Stimulated activated CD8-positive, alpha-beta memory T cell treated with anti-CD3 and anti-CD28 coated beads, Interleukin-4, amount 100 ng/mL, for 4 hours (primary cell): ENCODE measurements around the gene COG3.

ENCODE experiments used
- DNase-seq, 2 donors: peaks; one replicate each; pipeline ENCODE4 v3.0.0-alpha.2; 2020; ENCODE audit warnings: low read depth in 2 of 2, low spot score in 1 of 2

Gene COG3

DNA sequence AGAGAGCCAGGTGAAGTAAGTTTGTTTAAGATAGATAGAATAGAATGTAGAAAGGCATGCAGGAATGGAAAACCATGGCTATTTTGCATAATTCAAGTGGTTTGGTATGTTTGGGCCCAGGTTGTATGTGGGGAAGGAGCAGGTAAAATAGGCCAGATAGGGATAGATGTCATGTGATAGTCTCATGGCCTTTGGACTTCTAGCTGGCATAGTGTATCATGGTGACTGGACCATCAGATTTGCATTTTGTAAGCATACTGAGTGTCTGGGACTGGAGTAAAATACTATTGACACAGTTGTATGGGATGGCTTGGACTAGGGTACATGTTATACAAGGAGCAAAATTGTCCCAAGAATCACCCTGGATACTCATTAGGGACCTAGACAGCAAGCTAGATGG, 38.9 kb downstream of the COG3 start:
- no peak for DNase-seq

DNA sequence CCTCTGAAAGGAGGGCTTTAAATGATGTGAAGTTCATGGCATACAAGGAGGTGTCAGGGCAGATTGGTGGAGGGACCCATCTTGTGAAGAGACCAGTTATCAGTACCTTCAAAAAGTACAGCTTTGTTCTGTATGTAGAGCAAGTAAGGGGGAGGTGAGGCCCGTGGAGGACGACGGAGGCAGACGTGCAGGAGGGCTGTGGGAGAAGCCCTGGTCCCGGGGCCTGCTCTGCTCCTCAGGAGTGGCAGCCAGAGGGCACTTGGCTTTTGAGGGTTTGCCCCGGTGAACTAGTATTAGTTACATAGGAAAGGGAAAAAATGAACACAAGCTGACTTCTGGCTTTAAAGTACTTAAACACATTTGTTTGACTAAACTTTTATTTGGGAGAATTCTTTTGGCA, 42.1 kb downstream of the COG3 start:
- no peak for DNase-seq

- no peak for DNase-seq
These were observed 44.0 kb downstream of the COG3 start for GRCh38 chr13:45508776-45509175.

DNA sequence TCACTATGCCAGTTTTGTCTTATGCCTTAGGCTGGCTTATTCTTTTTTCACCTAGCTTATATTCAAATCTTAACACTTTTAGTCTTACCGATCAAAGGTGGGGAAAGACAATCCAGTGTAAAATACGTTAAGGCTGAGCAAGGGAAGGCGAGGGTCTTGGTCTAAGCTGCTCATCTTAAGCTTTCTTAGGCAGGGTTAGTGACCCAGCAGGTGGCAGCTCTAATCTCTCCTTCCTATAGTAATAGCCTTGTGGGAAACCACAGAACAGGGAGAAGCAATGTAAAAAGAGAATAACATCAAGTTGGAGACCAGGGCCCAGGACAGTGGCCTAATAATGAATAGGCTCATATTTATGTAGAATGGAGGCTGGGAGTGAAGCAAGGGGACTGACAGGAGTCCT, 45.9 kb downstream of the COG3 start:
- no peak for DNase-seq

DNA sequence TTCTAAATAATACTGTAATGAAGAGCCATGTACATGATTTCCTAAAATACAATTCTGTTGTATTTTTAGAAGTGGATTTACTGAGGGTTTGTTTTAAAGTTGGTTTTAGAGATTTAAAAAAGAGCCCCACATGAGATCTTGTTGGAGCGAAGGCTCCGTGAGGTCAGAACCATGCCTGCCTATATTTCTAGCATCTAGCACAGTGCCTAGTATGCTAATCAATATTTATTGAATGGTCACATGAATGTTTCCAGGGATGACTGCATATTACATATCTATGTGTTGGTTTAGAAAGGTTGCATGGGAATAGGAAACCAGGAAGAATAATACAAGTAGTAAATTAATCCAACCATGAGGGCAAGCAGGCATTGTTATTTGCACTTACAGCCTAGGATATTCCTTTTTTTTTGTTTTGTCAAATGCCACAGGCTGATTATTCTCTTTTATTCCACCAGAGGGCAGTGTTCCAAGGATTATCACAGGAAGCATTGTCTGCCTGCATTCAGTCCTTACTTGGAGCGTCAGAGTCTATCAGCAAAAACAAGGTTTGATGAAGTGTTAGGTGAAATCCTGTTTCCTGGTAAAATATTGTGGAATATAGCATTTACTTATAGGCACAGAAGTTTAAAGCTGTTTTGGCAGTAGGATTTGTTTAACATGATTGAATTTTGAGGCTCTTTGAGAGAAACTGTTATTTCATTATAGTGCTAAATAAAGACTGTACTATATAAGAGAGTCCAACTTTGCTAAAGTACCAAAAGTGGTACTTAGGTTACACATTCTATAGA, 46.8 kb downstream of the COG3 start:
- DNase-seq: no peak

- no peak for DNase-seq
These were observed 47.4 kb downstream of the COG3 start for GRCh38 chr13:45512098-45512496.

DNA sequence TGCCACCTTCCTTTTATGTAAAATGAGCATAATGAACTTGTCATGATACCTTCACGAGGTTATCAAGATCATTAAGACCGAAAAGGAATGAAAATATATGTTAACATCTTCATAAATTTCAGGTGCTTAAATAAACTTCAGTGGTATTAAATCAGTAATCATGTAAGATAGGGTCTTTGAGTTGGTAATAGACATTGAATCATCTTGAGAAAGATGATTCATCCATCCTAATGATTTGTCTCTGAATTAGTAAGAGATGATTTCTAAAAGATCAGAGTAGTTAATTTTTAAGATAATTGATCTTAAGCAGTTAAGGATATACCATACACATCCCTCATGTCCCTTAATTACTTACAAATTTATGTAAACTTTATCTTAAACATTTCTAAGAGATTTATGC, 52.0 kb downstream of the COG3 start:
- DNase-seq: no peak

DNA sequence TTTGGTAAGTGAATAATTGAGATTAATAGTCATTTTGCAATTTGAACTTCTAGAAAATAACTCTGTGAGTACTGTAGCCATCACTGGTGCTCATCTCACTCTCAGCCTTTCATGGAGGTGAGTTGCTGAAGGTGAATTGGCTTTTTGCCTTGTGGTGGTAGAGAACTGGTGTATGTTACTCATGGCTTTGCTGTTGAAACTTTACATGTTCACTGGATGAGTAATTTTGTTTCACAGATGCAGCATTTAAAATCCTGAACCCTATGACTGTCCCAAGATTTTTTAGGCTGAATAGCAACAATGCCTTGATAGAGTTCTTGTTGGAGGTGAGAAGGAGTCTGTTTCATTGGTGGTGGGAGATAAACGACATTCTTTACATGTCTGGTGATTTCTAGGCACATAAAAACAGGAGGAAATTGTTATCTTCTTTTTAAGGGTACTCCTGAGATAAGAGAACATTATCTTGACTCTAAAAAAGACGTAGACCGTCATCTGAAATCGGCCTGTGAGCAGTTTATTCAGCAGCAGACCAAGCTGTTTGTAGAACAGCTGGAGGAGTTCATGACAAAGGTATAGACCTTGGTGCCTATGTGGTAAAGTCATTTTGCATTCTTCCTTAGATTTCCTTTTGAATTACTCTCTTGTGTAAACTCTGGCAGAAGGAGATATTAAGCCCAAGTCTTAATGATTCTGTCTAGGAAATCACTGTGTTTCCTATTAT, 53.9 kb downstream of the COG3 start:
- DNase-seq: no peak

- DNase-seq: no peak
These were observed 54.8 kb downstream of the COG3 start for GRCh38 chr13:45519493-45519892.

DNA sequence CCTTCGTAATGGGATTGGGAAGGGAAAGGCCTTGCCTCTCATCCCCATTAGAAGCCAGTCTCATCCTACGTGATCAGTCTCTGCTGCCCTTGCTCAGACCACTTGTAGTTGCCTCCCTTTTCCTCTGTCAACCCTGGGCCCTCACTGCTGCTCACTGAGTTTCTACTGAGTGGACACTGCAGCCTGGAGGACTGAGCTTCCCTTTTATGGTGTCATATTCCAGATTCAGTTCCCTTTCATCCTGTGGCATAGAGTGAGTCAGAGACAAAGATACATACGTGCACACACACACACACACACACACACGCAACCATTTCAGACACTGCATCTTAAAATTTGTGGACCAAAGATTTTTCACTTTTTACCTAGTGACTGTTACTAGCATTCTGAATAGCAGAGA, 56.6 kb downstream of the COG3 start:
- no peak for DNase-seq

DNA sequence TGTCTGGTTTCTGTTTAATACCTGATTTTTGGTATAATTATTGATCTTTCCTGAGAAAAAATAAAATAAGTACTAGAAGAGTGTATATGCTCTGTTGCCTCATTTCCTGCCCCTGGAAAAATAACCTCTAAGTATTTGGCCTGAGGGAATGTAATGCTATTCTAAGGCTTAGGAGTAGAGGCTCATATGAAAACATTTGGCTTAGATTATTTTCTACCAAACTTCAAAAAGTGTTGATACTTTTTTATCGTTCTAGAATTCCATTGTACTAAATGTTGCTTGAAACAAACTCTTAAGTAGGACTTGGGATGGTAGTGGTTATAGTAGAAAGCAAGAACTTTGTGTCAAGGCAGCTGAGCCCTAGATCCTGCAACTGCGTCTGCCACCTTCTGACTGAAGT, 57.8 kb downstream of the COG3 start:
- no peak for DNase-seq

DNA sequence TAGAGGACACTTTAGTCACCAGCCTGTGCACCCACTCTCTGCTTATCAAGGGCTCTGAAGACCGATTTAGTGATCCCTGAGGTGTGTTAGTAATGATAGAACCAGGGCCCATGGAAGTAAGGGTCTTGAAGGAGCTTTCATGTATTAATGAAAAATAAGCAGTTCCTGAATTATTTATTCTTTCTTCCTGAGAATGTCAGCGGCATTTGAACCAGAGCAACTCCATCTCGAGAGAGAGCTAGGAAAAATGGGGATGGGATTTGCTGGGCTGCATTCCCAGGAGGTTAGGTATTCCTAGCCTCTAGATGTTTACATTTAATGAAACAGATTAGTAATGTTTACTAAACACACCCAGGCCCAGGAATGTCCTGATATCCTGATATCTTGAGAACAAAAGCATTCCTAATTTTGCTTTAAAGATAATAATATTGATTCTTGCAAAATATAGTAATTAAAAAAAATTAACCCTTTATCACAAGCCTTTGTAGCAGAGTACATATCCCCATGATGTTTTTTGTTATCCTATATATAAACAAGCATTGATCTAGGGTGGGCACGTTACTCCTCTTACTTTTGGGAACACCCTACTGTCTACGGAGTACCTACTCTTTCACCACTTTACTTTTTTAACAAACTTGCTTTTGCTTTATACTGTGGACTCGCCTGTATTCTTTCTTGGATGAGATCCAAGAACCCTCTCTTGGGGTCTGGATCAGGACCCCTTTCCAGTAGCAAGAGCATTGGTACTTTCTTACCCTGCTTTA, 63.1 kb downstream of the COG3 start:
- DNase-seq: no peak

GRCh38 chr13:45529758-45530157, 65.0 kb downstream of the COG3 start:
- no peak for DNase-seq

DNA sequence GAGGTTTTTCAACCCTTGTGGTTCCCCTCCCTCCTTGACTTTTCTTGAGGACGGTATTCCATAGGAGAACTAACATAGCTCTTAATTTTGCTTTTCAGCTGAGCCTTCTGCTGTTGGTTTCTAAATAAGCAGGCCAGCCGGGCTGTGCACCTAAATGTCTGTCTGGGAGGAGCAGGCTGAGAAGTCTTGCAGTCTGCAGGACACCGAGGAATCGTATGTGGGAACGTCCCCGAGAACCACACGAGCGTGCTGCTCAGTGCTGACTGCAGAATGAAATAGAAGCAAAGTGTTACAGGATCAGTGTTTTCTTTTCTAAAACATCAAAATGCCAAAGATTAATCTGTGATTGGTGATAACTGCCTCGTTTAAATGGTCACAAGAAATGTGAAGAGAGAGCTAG, 69.9 kb downstream of the COG3 start:
- DNase-seq: no peak

- DNase-seq: no peak
These were observed 71.5 kb downstream of the COG3 start for GRCh38 chr13:45536224-45536623.

DNA sequence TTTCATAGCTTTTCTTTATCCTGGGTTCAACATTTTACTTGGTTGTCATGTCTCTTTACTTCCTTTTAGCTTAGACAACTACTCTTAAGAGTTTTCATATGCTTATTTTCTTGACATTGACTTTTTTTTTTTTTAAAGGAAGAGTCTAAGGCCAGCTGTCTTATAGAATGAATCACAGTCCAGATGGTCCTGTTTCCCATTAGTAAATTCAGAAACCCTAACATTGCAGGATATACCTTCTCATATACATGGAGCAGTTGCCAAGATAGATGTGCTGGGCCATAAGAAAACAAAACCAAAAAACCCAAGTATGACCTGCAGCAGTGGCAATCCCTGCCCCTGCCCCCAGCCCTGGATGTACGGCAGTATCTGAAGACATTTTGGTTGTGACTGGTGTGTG, 72.8 kb downstream of the COG3 start:
- DNase-seq: no peak

DNA sequence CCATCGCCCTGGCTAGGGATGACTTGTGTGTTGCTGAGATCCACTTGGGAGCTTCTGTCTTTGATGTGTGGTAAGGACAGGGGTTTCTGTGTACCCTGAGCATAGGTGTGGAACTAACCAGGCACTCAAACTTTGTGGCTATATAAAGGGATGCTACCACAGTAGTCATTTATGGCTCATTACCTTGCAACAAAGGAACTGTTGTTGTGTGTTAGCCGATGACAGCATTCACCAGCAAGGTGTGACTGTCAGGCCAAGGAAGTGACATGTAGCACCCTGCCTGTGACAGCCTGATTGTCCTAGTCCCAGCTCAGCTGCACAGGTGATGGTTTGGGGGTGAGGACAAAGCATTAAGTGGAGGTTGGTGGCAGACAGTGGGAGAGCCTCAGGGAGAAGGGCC, 73.6 kb downstream of the COG3 start:
- DNase-seq: no peak

GRCh38 chr13:45540195-45540594, 75.5 kb downstream of the COG3 start:
- no peak for DNase-seq

DNA sequence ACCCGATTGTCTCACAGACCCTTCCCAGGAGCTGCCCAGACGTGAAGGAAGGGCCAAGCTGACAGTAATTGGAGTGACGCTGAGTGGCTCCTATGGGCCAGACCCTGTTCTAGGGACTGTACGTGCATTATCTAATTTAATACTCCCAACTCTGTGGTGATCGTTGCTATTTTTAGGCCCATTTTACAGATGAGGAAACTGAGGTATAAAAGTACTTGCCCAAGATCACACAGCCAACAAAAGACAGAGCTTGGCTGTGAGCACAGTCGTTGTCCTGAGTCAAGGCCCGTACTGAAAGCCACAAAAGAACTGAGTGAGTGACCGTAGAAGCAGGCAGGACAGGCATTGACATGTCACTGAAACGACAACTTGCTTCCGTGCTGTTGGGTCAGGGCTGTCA, 76.1 kb downstream of the COG3 start:
- DNase-seq: no peak

- DNase-seq: no peak
These were observed 77.1 kb downstream of the COG3 start for GRCh38 chr13:45541806-45542205.

DNA sequence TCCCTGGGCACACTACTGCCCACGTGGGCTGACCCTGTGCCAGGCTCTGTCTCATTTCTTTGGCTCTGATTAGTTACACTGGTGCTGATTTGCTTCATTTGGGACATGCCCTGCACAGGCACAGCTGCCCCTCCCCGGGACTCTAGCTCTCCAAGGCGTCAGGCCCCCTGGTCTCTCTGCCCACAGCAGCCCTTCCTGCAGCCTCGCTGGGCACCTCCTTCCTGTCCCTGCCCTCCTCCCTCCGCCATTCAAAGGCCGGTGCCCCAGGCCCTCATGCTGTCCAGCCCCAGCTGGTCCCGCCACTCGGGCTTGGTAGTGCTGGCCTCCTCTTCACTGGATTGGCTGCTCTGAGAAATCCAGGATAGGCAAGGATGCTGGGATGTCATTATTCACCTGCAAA, 77.7 kb downstream of the COG3 start:
- DNase-seq: no peak

GRCh38 chr13:45542878-45543277, 78.1 kb downstream of the COG3 start:
- DNase-seq: no peak
